Hepatocyte (in vitro differentiated cells): ENCODE results near the gene ZBTB7C. TPM values are rescaled to one million over a fixed set of nuclear protein-coding genes. Genes with fewer than 3 reads are reported as not detected.
"Not testable (repeated sequence)": the region's sequence is repeated elsewhere in the genome, so short reads cannot be mapped to it uniquely, and the experiment has no call there.

ENCODE experiments used
- DNase-seq: peaks from one replicate; pipeline ENCODE4 v3.0.0-alpha.2; 2016; ENCODE audit warnings: low spot score
- H2AFZ ChIP-seq: fragments of 200-600 bp; sonication (generic); 2 replicates; pipeline ENCODE4 v1.6.0; 2016; ENCODE audit warnings: antibody characterized with exemption, mild to moderate bottlenecking
- H3K27ac ChIP-seq: fragments of 200-600 bp; sonication (generic); 2 replicates; pipeline ENCODE4 v1.5.1; 2016; ENCODE audit warnings: mild to moderate bottlenecking
- H3K27me3 ChIP-seq: fragments of 200-600 bp; sonication (generic); 2 replicates; pipeline ENCODE4 v1.6.1; 2016
- H3K36me3 ChIP-seq: fragments of 200-600 bp; sonication (generic); replicated peaks from 2 replicates; pipeline ENCODE4 v1.5.1; 2016; ENCODE audit warnings: low read depth; ENCODE audit not compliant: insufficient read depth
- H3K4me1 ChIP-seq: fragments of 200-600 bp; sonication (generic); 2 replicates; pipeline ENCODE4 v1.5.1; 2016; ENCODE audit warnings: mild to moderate bottlenecking, moderate library complexity; ENCODE audit not compliant: insufficient read depth
- H3K4me2 ChIP-seq: fragments of 200-600 bp; sonication (generic); 2 replicates; pipeline ENCODE4 v1.6.0; 2016
- H3K4me3 ChIP-seq: fragments of 200-600 bp; sonication (generic); 2 replicates; pipeline ENCODE4 v1.5.1; 2016; ENCODE audit warnings: mild to moderate bottlenecking
- H3K79me2 ChIP-seq: fragments of 200-600 bp; sonication (generic); 2 replicates; pipeline ENCODE4 v1.6.0; 2017; ENCODE audit warnings: mild to moderate bottlenecking
- H3K9me2 ChIP-seq: fragments of 200-600 bp; sonication (generic); replicated peaks from 2 replicates; pipeline ENCODE4 v1.6.0; 2017; ENCODE audit warnings: mild to moderate bottlenecking; ENCODE audit not compliant: insufficient read depth
- H3K9me3 ChIP-seq: fragments of 200-600 bp; sonication (generic); 2 replicates; pipeline ENCODE4 v1.5.1; 2016; ENCODE audit warnings: low read depth, mild to moderate bottlenecking
- H4K20me1 ChIP-seq: fragments of 200-600 bp; sonication (generic); 2 replicates; pipeline ENCODE4 v1.6.0; 2016; ENCODE audit warnings: mild to moderate bottlenecking; ENCODE audit not compliant: insufficient read depth, poor library complexity, severe bottlenecking
- EZH2 ChIP-seq: fragments of 200-600 bp; sonication (generic); IDR thresholded peaks from 2 replicates; pipeline ENCODE4 v1.6.1; 2016; ENCODE audit warnings: antibody characterized with exemption, mild to moderate bottlenecking, borderline replicate concordance
- EZH2phosphoT487 ChIP-seq: fragments of 200-600 bp; sonication (generic); IDR thresholded peaks from one replicate; pipeline ENCODE4 v1.6.1; 2018; ENCODE audit warnings: antibody characterized with exemption, mild to moderate bottlenecking, low read depth, moderate library complexity; ENCODE audit not compliant: unreplicated experiment, severe bottlenecking
- WGBS: methylation state at CpG from one replicate; pipeline ENCODE4 v1.1.6; 2016; ENCODE audit warnings: low lambda C conversion rate; ENCODE audit errors: missing lambda C conversion rate; 5-methylcytosine and 5-hydroxymethylcytosine counted together
- polyA plus RNA-seq: library from polyadenylated mRNA; unstranded; fragments of >200 nt; fragmentation: Nextera tagmentation; extraction: Ambion mirVana; gene quantifications from 2 replicates; pipeline ENCODE4 v1.2.1, GENCODE V29; 2016
- total RNA-seq: library from RNA; depleted of rRNA; stranded (reverse); fragments of >200 nt; gene quantifications from 2 replicates; pipeline ENCODE4 v1.2.3, GENCODE V29; 2014
- TF ChIP-seq, protein P1 (sequence below): fragments of 200-600 bp; sonication (generic); IDR thresholded peaks from 2 replicates; pipeline ENCODE4 v1.5.1; 2016; ENCODE audit warnings: antibody characterized with exemption, mild to moderate bottlenecking; ENCODE audit not compliant: poor library complexity

The ZBTB7C gene
- total and polyA plus RNA-seq, 2 experiments from 2014 or later = 0.70 to 1.0 TPM

DNA sequence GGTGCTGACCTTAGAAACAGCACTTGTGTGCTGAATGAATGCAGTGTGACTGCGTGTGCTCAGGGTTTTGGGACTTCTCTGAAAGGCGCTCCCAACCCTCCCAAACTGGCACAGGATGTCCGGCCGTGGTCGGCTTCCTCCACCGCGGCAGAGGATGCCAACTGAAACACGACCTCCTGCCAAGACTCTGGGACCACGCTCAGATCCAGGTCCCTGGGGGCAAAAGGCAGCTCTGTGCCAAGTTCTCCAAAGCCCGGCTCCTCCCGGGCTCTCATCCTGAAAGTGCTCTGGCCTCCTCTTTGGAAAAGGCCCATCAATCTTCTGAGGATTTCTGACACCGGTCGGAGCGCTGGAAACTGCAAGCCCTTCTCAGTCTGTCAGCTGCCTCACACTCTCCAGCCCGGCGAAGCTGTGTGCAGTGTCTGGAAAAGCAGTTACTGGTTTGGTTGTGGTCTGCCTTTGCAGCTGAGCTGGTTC, 32.3 kb upstream of the ZBTB7C start:
- TF ChIP-seq EZH2 (no peak), EZH2phosphoT487 (no peak)
- TF ChIP-seq, protein P1, sequence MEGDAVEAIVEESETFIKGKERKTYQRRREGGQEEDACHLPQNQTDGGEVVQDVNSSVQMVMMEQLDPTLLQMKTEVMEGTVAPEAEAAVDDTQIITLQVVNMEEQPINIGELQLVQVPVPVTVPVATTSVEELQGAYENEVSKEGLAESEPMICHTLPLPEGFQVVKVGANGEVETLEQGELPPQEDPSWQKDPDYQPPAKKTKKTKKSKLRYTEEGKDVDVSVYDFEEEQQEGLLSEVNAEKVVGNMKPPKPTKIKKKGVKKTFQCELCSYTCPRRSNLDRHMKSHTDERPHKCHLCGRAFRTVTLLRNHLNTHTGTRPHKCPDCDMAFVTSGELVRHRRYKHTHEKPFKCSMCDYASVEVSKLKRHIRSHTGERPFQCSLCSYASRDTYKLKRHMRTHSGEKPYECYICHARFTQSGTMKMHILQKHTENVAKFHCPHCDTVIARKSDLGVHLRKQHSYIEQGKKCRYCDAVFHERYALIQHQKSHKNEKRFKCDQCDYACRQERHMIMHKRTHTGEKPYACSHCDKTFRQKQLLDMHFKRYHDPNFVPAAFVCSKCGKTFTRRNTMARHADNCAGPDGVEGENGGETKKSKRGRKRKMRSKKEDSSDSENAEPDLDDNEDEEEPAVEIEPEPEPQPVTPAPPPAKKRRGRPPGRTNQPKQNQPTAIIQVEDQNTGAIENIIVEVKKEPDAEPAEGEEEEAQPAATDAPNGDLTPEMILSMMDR = no peak
- H2AFZ ChIP-seq = no peak overlapping the region
- H4K20me1 ChIP-seq = no peaks in the 10 kb centered on the region
- H3K4me3 ChIP-seq = no peak overlapping the region
- H3K4me1 ChIP-seq = no peaks in the 10 kb centered on the region
- no peaks in the 10 kb centered on the region for H3K79me2 ChIP-seq
- H3K36me3 ChIP-seq = no peaks in the 10 kb centered on the region
- no peaks in the 10 kb centered on the region for H3K9me2 ChIP-seq
- 65% methylated on average over 16 of the region's 16 CpGs for WGBS
- H3K9me3 ChIP-seq = no peaks in the 10 kb centered on the region
- DNase-seq = no peak
- H3K4me2 ChIP-seq = no peak overlapping the region
- H3K27ac ChIP-seq = no peak overlapping the region
- H3K27me3 ChIP-seq = peaks cover 9% of the 10 kb centered on the region

DNA sequence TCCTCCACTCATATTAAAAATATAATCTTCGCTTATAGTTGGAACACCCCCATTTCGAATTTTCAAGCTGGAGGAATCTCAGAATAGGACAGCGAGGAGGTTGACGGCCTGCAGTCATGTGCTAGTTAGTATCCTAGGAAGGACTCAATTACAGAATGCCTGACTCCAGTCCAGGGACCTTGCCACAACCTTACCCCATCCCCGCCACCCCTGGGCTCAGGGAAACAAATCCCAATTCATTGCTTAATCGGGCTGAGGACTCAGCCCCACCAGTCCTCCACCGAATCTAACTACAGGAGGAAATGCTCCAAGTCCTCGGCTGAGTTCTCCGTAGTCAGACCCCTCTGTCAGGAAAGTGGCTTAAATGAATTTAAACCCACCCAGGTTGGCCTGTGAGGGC, 31.7 kb upstream of the ZBTB7C start:
- H3K4me2 ChIP-seq = no peak overlapping the region
- H3K27ac ChIP-seq = no peak overlapping the region
- DNase-seq = no peak
- peaks cover 9% of the 10 kb centered on the region for H3K27me3 ChIP-seq
- no peaks in the 10 kb centered on the region for H4K20me1 ChIP-seq
- no peak overlapping the region for H2AFZ ChIP-seq
- H3K9me2 ChIP-seq = no peaks in the 10 kb centered on the region
- H3K9me3 ChIP-seq = no peaks in the 10 kb centered on the region
- WGBS = 96% methylated on average over 9 of the region's 9 CpGs
- TF ChIP-seq EZH2 (no peak), EZH2phosphoT487 (no peak)
- TF ChIP-seq, protein P1 = no peak
- H3K79me2 ChIP-seq = no peaks in the 10 kb centered on the region
- no peaks in the 10 kb centered on the region for H3K36me3 ChIP-seq
- no peak overlapping the region for H3K4me3 ChIP-seq
- H3K4me1 ChIP-seq = no peaks in the 10 kb centered on the region

GRCh38 chr18:48436907-48437306, 27.7 kb upstream of the ZBTB7C start:
- H3K9me3 ChIP-seq = no peaks in the 10 kb centered on the region
- H3K36me3 ChIP-seq = no peaks in the 10 kb centered on the region
- H3K4me3 ChIP-seq = no peak overlapping the region
- no peaks in the 10 kb centered on the region for H4K20me1 ChIP-seq
- WGBS = 74% methylated on average over 3 of the region's 3 CpGs
- no peak overlapping the region for H3K4me2 ChIP-seq
- no peak overlapping the region for H2AFZ ChIP-seq
- no peak overlapping the region for H3K27ac ChIP-seq
- no peaks in the 10 kb centered on the region for H3K4me1 ChIP-seq
- H3K27me3 ChIP-seq = peaks cover 9% of the 10 kb centered on the region
- TF ChIP-seq, protein P1 = no peak
- TF ChIP-seq EZH2phosphoT487 = no peak
- TF ChIP-seq EZH2 = no peak
- no peak for DNase-seq
- no peaks in the 10 kb centered on the region for H3K9me2 ChIP-seq
- H3K79me2 ChIP-seq = no peaks in the 10 kb centered on the region

GRCh38 chr18:48434382-48434781, 25.2 kb upstream of the ZBTB7C start:
- H4K20me1 ChIP-seq, H3K4me1 ChIP-seq, DNase-seq, H3K4me2 ChIP-seq, H3K9me3 ChIP-seq, H3K36me3 ChIP-seq, H3K27ac ChIP-seq, H3K27me3 ChIP-seq, H2AFZ ChIP-seq, H3K79me2 ChIP-seq, H3K4me3 ChIP-seq, H3K9me2 ChIP-seq: not testable (repeated sequence)
- WGBS = 91% methylated on average over 4 of the region's 4 CpGs
